Keratinocyte (primary cell): Measurements from ENCODE around the gene IFNA7.
"Not testable (repeated sequence)": the region's sequence is repeated elsewhere in the genome, so short reads cannot be mapped to it uniquely, and the experiment has no call there.

Experiments
- CTCF ChIP-seq, 3 experiments: IDR thresholded peaks in 1 of 3; conservative IDR thresholded peaks in 1 of 3; optimal IDR thresholded peaks in 1 of 3; 2 replicates in 2 of 3; 3 replicates in 1 of 3; pipeline versions ENCODE3 to v1.5.1; 2011; ENCODE audit warnings: low read length in 3 of 3, mild to moderate bottlenecking in 3 of 3, moderate library complexity in 2 of 3, control low read depth in 1 of 3, inconsistent platforms in 1 of 3; ENCODE audit not compliant: insufficient read depth in 2 of 3; ENCODE audit errors: extremely low read depth in 1 of 3
- EZH2 ChIP-seq: IDR thresholded peaks from one replicate; pipeline ENCODE4 v1.6.1; 2012; ENCODE audit warnings: inconsistent platforms, mild to moderate bottlenecking, low read length, moderate library complexity

- TF ChIP-seq CTCF (optimal IDR thresholded peaks at IDR 0.05 in 1 of 3, IDR thresholded peaks at IDR 0.05 in 1 of 3, conservative IDR thresholded peaks at IDR 0.05 in 1 of 3; ENCODE audit: extremely low read depth in 1 of 3, insufficient read depth in 2 of 3, low read length in 3 of 3); EZH2: not testable (repeated sequence)
Observed at GRCh38 chr9:21202105-21202504, at the start of gene IFNA7.
